ENCODE data around the gene MUC6.
"Not testable (repeated sequence)": the region's sequence is repeated elsewhere in the genome, so short reads cannot be mapped to it uniquely, and the experiment has no call there.

The MUC6 gene

DNA sequence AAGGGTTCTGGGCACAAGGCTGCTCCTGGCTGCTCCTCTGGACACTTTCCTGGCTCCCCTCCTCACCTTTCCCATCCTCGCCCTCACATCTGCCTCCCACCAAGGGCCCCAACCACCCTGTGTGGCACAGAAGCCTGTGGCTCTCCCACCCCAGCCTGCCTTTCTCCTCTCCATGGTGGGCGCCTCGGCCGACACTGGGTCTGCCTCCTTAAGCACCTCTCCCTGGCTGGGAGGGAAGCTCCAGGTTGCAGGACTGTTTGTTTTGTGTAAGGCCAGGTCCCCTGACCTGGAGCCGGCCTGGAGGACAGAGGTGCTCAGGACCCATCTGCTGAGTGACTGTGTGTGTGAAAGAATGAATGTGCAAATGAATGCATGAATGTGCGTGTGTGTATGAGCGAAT is 14.1 kb downstream of the MUC6 start:
- DNase-seq (ENCODE audit: low read depth) = no peak
- TF ChIP-seq, protein P1, sequence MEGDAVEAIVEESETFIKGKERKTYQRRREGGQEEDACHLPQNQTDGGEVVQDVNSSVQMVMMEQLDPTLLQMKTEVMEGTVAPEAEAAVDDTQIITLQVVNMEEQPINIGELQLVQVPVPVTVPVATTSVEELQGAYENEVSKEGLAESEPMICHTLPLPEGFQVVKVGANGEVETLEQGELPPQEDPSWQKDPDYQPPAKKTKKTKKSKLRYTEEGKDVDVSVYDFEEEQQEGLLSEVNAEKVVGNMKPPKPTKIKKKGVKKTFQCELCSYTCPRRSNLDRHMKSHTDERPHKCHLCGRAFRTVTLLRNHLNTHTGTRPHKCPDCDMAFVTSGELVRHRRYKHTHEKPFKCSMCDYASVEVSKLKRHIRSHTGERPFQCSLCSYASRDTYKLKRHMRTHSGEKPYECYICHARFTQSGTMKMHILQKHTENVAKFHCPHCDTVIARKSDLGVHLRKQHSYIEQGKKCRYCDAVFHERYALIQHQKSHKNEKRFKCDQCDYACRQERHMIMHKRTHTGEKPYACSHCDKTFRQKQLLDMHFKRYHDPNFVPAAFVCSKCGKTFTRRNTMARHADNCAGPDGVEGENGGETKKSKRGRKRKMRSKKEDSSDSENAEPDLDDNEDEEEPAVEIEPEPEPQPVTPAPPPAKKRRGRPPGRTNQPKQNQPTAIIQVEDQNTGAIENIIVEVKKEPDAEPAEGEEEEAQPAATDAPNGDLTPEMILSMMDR (conservative IDR thresholded peaks at IDR 0.05; ENCODE audit: low read length) = no peak
- no peak overlapping the region for H3K4me3 ChIP-seq (ENCODE audit: low read length)

DNA sequence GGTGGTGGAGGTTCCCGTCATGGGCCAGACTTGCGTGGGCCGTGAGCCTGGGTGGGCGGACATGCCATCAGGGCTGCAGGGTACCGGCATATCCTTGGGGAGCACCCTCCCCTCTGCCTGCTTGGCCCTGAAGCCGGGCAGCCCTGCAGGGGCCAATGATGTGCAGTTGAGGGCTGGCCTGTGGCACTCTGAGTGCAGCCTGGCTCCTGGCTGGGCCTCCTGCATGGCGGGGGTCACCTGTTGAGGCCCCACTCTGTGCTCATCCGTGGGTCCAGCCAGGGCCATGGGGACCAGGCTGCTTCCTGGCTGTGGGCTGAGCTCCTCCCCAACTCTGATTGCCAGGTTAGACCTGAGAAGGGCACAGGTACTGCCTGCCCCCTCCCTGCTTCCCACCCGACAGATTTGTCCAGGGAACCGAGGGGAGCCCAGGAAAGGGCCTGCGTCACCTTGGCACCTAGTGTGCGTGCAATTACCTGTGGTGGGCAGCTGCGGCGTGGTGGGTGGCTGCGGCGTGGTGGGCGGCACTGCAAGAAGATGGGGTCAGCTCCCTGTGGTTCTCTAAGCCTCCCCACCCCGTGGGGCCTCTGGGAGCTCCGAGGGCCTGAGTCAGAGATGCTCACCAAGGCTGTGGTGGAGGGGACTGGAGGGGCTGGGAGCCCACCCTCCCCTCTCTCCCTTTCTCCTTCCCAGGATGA is 16.2 kb downstream of the MUC6 start:
- no peak for DNase-seq (ENCODE audit: low read depth)
- TF ChIP-seq, protein P1 (conservative IDR thresholded peaks at IDR 0.05; ENCODE audit: low read length) = no peak
- no peak overlapping the region for H3K4me3 ChIP-seq (ENCODE audit: low read length)

DNA sequence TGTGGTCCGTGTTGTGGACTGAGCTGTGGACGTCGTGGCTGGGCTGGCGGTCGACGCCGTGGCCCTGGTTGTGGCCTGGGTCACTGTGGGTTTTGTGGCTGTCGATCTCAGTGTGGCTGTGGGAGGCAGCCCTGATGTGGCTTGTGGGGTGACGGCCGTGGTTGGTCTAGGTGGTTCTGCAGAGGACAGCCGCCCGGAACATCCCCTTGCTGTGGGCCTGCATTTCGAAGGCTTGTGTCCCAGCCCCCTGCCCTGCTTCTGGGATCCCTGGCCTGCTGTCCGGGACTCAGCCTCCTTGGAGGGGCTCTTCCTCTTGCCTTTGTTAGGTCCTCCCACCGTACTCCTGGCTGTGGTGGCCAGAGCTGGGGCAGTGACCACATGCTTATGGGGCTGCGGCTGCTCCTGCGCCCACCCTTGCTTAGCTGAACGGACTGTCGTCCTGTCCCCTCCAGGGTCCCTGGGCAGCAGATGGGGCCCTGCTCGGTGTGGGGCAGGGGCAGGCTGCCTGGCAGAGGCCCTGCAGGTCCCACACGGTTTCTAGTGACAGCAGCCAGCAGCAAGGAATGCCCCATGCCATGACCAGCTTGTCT is 17.1 kb downstream of the MUC6 start:
- TF ChIP-seq, protein P1 (conservative IDR thresholded peaks at IDR 0.05; ENCODE audit: low read length) = no peak
- H3K4me3 ChIP-seq (ENCODE audit: low read length) = no peak overlapping the region
- DNase-seq (ENCODE audit: low read depth) = no peak

DNA sequence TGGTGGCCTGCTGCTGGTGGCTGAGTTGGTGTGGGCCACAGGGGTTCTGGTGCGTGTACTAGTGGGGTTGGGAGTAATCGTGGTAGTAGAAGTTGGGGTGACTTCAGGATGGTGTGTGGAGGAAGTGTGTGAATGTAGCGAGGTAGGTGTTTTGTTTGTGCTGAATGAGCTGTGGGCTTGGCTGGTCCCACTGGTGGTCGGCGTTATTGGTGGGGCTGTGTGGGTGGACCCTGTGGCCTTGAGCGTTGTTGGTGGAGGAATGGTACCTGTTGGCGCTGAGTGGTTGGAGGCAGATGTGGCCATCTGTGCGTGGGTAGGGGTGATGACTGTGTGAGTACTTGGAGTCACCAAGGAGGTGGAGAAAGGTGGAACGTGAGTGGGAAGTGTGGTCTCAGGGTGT is 18.4 kb downstream of the MUC6 start:
- no peak for DNase-seq (ENCODE audit: low read depth)
- no peak overlapping the region for H3K4me3 ChIP-seq (ENCODE audit: low read length)
- TF ChIP-seq, protein P1 (conservative IDR thresholded peaks at IDR 0.05; ENCODE audit: low read length) = no peak

DNA sequence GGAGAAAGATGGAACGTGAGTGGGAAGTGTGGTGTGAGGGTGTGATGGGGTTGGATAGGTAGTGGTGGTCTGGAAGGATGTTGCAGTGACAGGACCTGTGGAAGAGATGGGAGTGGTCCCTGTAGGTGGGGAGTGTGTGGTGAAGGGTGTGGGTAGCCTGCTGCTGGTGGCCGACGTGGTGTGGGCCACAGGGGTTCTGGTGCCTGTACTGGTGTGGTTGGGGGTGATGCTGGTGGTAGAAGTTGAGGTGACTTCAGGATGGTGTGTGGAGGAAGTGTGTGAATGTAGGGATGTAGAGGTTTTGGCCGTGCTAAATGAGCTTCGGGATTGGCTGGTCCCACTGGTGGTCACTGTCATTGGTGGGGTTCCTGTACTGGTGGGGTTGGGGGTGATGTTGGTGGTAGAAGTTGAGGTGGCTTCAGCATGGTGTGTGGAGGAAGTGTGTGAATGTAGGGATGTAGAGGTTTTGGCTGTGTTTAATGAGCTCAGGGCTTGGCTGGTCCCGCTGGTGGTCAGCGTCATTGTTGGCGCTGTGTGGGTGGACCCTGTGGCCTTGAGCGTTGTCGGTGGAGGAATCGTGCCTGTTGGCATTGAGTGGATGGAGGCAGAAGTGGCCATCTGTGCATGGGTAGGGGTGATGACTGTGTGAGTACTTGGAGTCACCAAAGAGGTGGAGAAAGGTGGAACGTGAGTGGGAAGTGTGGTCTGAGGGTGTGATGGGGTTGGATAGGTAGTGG is 19.1 kb downstream of the MUC6 start:
- no peak overlapping the region for H3K4me3 ChIP-seq (ENCODE audit: low read length)
- TF ChIP-seq, protein P1 (conservative IDR thresholded peaks at IDR 0.05; ENCODE audit: low read length) = no peak
- no peak for DNase-seq (ENCODE audit: low read depth)

DNA sequence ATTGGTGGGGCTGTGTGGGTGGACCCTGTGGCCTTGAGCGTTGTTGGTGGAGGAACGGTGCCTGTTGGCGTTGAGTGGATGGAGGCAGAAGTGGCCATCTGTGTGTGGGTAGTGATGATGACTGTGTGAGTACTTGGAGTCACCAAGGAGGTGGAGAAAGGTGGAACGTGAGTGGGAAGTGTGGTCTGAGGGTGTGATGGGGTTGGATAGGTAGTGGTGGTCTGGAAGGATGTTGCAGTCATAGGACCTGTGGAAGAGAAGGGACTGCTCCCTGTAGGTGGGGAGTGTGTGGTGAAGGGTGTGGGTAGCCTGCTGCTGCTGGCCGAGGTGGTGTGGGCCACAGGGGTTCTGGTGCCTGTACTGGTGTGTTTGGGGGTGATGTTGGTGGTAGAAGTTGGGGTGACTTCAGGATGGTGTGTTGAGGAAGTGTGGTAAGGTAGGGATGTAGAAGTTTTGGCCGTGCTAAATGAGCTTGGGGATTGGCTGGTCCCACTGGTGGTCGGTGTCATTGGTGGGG is 19.9 kb downstream of the MUC6 start:
- not testable (repeated sequence) for H3K4me3 ChIP-seq (ENCODE audit: low read length); DNase-seq (ENCODE audit: low read depth)

DNA sequence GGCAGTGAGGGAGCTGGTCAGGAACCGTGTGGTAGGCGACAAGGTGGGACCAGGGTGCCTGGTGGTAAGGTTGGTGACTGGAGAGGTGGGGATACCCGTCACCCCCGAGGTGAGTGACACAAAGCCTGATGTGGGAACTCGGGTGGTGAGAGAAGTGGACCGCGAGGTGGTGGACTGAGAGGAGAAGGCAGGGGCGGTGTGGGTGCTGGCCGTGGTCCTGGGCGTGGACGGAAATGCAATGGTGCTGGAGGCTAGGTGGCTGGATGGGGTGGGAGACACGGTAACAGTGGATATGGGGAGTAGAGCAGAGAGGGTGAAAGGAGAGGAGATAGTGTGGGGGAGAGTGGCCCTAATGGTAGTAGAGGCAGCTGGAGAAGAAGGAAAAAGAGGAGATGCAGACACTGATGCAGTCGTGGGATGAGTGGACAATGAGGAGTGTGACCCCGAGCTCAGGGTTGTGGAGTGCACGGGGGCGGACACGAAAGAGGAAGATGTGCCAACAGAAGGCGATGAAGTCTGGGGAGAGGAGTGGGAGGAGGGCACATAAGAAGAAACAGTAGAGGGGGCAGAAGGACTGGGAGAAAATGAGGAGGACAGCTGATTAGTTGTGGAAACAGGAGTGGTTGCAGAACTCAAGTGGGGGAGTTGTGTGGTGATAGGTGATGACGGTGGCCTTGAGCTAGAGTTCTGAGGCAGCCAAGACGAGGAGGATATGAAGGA is 20.5 kb downstream of the MUC6 start:
- TF ChIP-seq, protein P1 (conservative IDR thresholded peaks at IDR 0.05; ENCODE audit: low read length) = no peak
- no peak for DNase-seq (ENCODE audit: low read depth)
- no peak overlapping the region for H3K4me3 ChIP-seq (ENCODE audit: low read length)

All from AG10803 (cell line).